Endothelial cell (in vitro differentiated cells): Measurements from ENCODE around the gene KATNB1. TPM values are rescaled to one million over a fixed set of nuclear protein-coding genes. Genes with fewer than 3 reads are reported as not detected.

Source experiments
- DNase-seq: peaks from one replicate; pipeline ENCODE4 v3.0.0; 2021; ENCODE audit warnings: low spot score
- H3K27ac Mint-ChIP-seq: one replicate; pipeline ENCODE4 v1.8.0; 2021; ENCODE audit warnings: mixed read lengths, inconsistent platforms; ENCODE audit not compliant: unreplicated experiment
- H3K27me3 Mint-ChIP-seq: one replicate; pipeline ENCODE4 v1.8.0; 2021; ENCODE audit warnings: mild to moderate bottlenecking, moderate library complexity, mixed read lengths, inconsistent platforms; ENCODE audit not compliant: unreplicated experiment
- H3K36me3 Mint-ChIP-seq: one replicate; pipeline ENCODE4 v1.8.0; 2021; ENCODE audit warnings: mild to moderate bottlenecking, low read depth, mixed read lengths, inconsistent platforms; ENCODE audit not compliant: unreplicated experiment
- H3K4me1 Mint-ChIP-seq: one replicate; pipeline ENCODE4 v1.8.0; 2021; ENCODE audit warnings: mild to moderate bottlenecking, mixed read lengths, inconsistent platforms; ENCODE audit not compliant: unreplicated experiment
- H3K4me3 Mint-ChIP-seq: one replicate; pipeline ENCODE4 v1.8.0; 2021; ENCODE audit warnings: mild to moderate bottlenecking, mixed read lengths, inconsistent platforms; ENCODE audit not compliant: unreplicated experiment
- H3K9me3 Mint-ChIP-seq: one replicate; pipeline ENCODE4 v1.8.0; 2021; ENCODE audit warnings: mixed read lengths, inconsistent platforms; ENCODE audit not compliant: unreplicated experiment
- total RNA-seq: library from RNA; stranded (reverse); fragmentation: NEBNext Ultra II Directional; extraction: Animal tissue kit (Norgen Biotek cat#: 25700); gene quantifications from one replicate; pipeline ENCODE4 v1.2.1, GENCODE V29; 2021; ENCODE audit not compliant: unreplicated experiment
- TF ChIP-seq, protein P1 (sequence below): fragments of 200-600 bp; sonication (generic); IDR thresholded peaks from one replicate; pipeline ENCODE4 v1.5.0; 2021; ENCODE audit warnings: antibody characterized with exemption; ENCODE audit not compliant: unreplicated experiment

KATNB1 gene
- total RNA-seq, 1 donor from 2014 or later: 29.2 TPM

- no peak for DNase-seq
- Mint-ChIP-seq H3K4me1 (peaks cover 46% of the 10 kb centered on the region), H3K27me3 (peaks cover 26% of the 10 kb centered on the region), H3K9me3 (no peaks in the 10 kb centered on the region), H3K36me3 (no peaks in the 10 kb centered on the region), H3K4me3 (peak overlapping the region; percentile 78), H3K27ac (peak overlapping the region; percentile 72)
- TF ChIP-seq, protein P1, sequence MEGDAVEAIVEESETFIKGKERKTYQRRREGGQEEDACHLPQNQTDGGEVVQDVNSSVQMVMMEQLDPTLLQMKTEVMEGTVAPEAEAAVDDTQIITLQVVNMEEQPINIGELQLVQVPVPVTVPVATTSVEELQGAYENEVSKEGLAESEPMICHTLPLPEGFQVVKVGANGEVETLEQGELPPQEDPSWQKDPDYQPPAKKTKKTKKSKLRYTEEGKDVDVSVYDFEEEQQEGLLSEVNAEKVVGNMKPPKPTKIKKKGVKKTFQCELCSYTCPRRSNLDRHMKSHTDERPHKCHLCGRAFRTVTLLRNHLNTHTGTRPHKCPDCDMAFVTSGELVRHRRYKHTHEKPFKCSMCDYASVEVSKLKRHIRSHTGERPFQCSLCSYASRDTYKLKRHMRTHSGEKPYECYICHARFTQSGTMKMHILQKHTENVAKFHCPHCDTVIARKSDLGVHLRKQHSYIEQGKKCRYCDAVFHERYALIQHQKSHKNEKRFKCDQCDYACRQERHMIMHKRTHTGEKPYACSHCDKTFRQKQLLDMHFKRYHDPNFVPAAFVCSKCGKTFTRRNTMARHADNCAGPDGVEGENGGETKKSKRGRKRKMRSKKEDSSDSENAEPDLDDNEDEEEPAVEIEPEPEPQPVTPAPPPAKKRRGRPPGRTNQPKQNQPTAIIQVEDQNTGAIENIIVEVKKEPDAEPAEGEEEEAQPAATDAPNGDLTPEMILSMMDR: no peak
Measured at GRCh38 chr16:57800200-57801097, 64.9 kb downstream of the KATNB1 start.

GRCh38 chr16:57801098-57801808, 65.7 kb downstream of the KATNB1 start:
- H3K4me1 Mint-ChIP-seq: peaks cover 48% of the 10 kb centered on the region
- DNase-seq: no peak
- peak overlapping the region; percentile 72 for H3K27ac Mint-ChIP-seq

DNA sequence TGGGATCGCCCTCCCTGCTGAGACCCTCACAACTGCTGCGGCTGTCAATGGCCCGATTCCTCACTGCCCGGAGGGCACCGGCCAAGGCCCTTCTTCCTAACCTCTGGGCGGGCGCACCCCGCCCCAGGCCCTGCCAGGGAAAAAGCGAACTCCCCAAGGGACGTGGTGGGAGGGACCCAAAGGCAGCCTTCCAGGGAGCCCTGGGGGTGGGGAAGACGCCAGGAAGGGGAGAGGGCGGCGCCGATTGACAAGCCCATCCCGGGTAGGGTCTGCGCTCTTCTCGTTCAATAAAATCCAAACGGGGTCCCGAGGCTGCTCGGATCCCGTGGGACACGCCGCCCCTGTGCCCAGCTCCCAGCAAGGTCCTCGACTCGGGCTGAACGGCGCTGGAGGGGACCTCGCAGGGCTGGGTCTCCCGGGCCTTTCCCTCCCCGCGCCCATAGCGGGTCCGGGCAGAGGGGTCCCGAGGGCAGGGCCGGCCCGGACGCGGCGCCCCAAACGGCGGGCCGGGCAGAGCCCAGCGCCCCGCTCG, 66.3 kb downstream of the KATNB1 start:
- Mint-ChIP-seq H3K27ac (no peak overlapping the region), H3K36me3 (no peaks in the 10 kb centered on the region), H3K4me1 (peaks cover 50% of the 10 kb centered on the region), H3K4me3 (peak overlapping the region; percentile 56), H3K9me3 (no peaks in the 10 kb centered on the region), H3K27me3 (peaks cover 22% of the 10 kb centered on the region)
- TF ChIP-seq, protein P1: no peak
- no peak for DNase-seq

More at GRCh38 chr16:57801098-57801808, 65.7 kb downstream of the KATNB1 start:
- H3K27me3 Mint-ChIP-seq: peaks cover 22% of the 10 kb centered on the region
- no peaks in the 10 kb centered on the region for H3K36me3 Mint-ChIP-seq
- H3K4me3 Mint-ChIP-seq: peak overlapping the region; percentile 56
- H3K9me3 Mint-ChIP-seq: no peaks in the 10 kb centered on the region
- TF ChIP-seq, protein P1: no peak

GRCh38 chr16:57802341-57803133, 67.0 kb downstream of the KATNB1 start, which contains the start of gene KIFC3:
Gene KIFC3, minus strand, starts transcription at chr16:57802491. Its CDS starts 4,248 bp downstream, at chr16:57798243.
- peak within 1 kb of the TSS; percentile 97 for H3K4me3 Mint-ChIP-seq
- TF ChIP-seq, protein P1: no peak
- peaks cover 50% of the 10 kb centered on the region for H3K4me1 Mint-ChIP-seq
- H3K9me3 Mint-ChIP-seq: no peaks in the 10 kb centered on the region
- H3K27ac Mint-ChIP-seq: peak within 1 kb of the TSS; percentile 95
- H3K27me3 Mint-ChIP-seq: peaks cover 22% of the 10 kb centered on the region
- no peaks in the 10 kb centered on the region for H3K36me3 Mint-ChIP-seq
- DNase-seq: peak; percentile 76
